ENCODE measurements around the gene ZNF808.

ZNF808 gene

DNA sequence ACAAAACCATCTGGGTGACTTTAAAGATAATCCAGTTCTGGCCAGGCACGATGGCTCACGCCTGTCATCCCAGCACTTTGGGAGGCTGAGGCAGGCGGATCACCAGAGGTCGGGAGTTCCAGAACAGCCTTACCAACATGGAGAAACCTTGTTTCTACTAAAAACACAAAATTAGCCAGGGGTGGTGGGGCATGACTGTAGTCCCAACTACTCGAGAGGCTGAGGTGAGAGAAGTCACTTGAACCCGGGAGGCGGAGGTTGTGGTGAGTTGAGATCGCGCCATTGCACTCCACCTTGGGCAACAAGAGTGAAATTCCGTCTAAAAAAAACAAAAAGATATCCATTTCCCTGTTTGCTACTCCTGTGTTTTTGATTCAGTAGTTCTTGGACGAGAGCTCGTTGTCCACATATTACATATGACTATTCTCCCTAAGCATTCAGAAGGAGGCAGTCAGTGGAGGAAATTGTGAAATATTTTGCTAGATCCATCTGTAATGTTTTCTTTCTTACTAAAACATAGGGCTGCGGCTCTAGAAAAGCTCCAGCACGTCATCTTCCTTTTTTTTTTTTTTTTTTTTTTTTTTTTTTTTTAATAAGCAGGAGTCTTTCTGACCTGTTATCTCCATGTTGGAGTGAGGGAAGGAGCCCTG is 76.2 kb downstream of the ZNF808 start:
- peak; percentile 53 to 94 for DNase-seq (ENCODE audit: low read depth in 2 of 2)
- TF ChIP-seq, protein P1, sequence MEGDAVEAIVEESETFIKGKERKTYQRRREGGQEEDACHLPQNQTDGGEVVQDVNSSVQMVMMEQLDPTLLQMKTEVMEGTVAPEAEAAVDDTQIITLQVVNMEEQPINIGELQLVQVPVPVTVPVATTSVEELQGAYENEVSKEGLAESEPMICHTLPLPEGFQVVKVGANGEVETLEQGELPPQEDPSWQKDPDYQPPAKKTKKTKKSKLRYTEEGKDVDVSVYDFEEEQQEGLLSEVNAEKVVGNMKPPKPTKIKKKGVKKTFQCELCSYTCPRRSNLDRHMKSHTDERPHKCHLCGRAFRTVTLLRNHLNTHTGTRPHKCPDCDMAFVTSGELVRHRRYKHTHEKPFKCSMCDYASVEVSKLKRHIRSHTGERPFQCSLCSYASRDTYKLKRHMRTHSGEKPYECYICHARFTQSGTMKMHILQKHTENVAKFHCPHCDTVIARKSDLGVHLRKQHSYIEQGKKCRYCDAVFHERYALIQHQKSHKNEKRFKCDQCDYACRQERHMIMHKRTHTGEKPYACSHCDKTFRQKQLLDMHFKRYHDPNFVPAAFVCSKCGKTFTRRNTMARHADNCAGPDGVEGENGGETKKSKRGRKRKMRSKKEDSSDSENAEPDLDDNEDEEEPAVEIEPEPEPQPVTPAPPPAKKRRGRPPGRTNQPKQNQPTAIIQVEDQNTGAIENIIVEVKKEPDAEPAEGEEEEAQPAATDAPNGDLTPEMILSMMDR (IDR thresholded peaks at IDR 0.05; ENCODE audit: low read depth, low read length), result no peak
- no peak overlapping the region for H3K4me3 ChIP-seq (replicated peaks in 1 of 2; ENCODE audit: low read depth in 2 of 2, low read length in 2 of 2)
